K562 (cell line): ENCODE results near the gene SPDYE3. TPM values are rescaled to one million over a fixed set of nuclear protein-coding genes. Genes with fewer than 3 reads are reported as not detected.

ENCODE experiments used
- ATAC-seq: fragments of 200-7000 bp; cut with Tn5 transposase; 3 replicates; pipeline ENCODE4 v1.9.1; 2020; ENCODE audit warnings: moderate library complexity
- BruUV-seq: library from RNA; stranded (reverse); fragments of 400-500 nt; replicated peaks from 2 replicates; lab custom pipeline; 2021; lab: Mats Ljungman, UMichigan
- CTCF ChIA-PET: fragments of 300-600 bp; formaldehyde crosslinking; extraction: SDS; loops from one replicate; lab custom pipeline; 2021; ENCODE audit warnings: low intra/inter-chr PET ratio; lab: Yijun Ruan, JAX
- POLR2A ChIA-PET: fragments of 300-600, 350-650 bp; sonication (Branson Sonifier 250); formaldehyde crosslinking; extraction: SDS; loops from one replicate; lab custom pipeline; 2021; ENCODE audit warnings: antibody characterized with exemption, inconsistent platforms; lab: Yijun Ruan, JAX
- DNase-seq, 4 experiments: peaks; one replicate each; pipeline versions ENCODE4 v3.0.0 to v3.0.0-alpha.2; 2011 to 2018; ENCODE audit warnings: low spot score in 3 of 4, mixed read lengths in 3 of 4; ENCODE audit errors: extremely low read depth in 1 of 4
- FAIRE-seq: peaks from 2 replicates; lab custom pipeline; 2011; peaks lifted over from hg19 to GRCh38; lab: Jason Lieb, UNC
- H2AFZ ChIP-seq: 2 replicates; pipeline ENCODE4 v1.6.0; 2011; ENCODE audit warnings: low read depth, low read length, control low read depth, inconsistent platforms
- H3K27ac ChIP-seq: fragments of 200-600 bp; 3 replicates; pipeline ENCODE4 v1.8.0; 2011; ENCODE audit warnings: low read depth, mild to moderate bottlenecking, control low read depth, inconsistent platforms, low read length, moderate library complexity, mixed read lengths; ENCODE audit errors: extremely low read depth
- H3K27me3 ChIP-seq, 2 experiments: fragments of 300-600 bp in 1 of 2; 2 replicates in 1 of 2; 3 replicates in 1 of 2; pipeline versions ENCODE4 v1.6.0 to v1.8.0; 2011; ENCODE audit warnings: inconsistent platforms in 2 of 2, low read length in 2 of 2, mild to moderate bottlenecking in 1 of 2, mixed read lengths in 1 of 2, moderate library complexity in 1 of 2; ENCODE audit not compliant: control insufficient read depth in 2 of 2, insufficient read depth in 2 of 2
- H3K36me3 ChIP-seq: fragments of 300-600 bp; 3 replicates; pipeline ENCODE4 v1.8.0; 2011; ENCODE audit warnings: mild to moderate bottlenecking, low read length, inconsistent platforms; ENCODE audit not compliant: control insufficient read depth, insufficient read depth
- H3K4me1 ChIP-seq, 2 experiments: fragments of 200-600 bp in 1 of 2; replicated peaks in 1 of 2; 2 replicates in 1 of 2; 3 replicates in 1 of 2; pipeline versions ENCODE4 v1.5.1 to v1.8.0; 2011; ENCODE audit warnings: inconsistent platforms in 2 of 2, low read length in 2 of 2, mild to moderate bottlenecking in 1 of 2, mixed read lengths in 1 of 2, moderate library complexity in 1 of 2; ENCODE audit not compliant: control insufficient read depth in 2 of 2, insufficient read depth in 2 of 2
- H3K4me2 ChIP-seq: 2 replicates; pipeline ENCODE4 v1.6.1; 2011; ENCODE audit warnings: low read length, control low read depth, inconsistent platforms, mixed read lengths; ENCODE audit not compliant: insufficient read depth
- H3K4me3 ChIP-seq: fragments of 200-600 bp; sonication (generic), shearing (Covaris generic); 2 replicates; pipeline ENCODE4 v1.5.1; 2016; ENCODE audit warnings: control low read depth, inconsistent platforms
- H3K79me2 ChIP-seq: fragments of 200-600 bp; 3 replicates; pipeline ENCODE4 v1.8.0; 2011; ENCODE audit warnings: low read length, inconsistent platforms; ENCODE audit not compliant: control insufficient read depth, insufficient read depth
- H3K9ac ChIP-seq, 2 experiments: 2 replicates each; pipeline versions ENCODE4 v1.6.0 to v1.6.1; 2011; ENCODE audit warnings: low read depth in 2 of 2, low read length in 2 of 2, control low read depth in 1 of 2, inconsistent platforms in 1 of 2, mild to moderate bottlenecking in 1 of 2, mixed read lengths in 1 of 2; ENCODE audit not compliant: insufficient read depth in 1 of 2
- H3K9me1 ChIP-seq: one replicate; pipeline ENCODE4 v1.6.0; 2011; ENCODE audit warnings: inconsistent platforms, mild to moderate bottlenecking, low read length, moderate library complexity; ENCODE audit not compliant: control insufficient read depth, insufficient read depth
- H3K9me3 ChIP-seq: replicated peaks from 2 replicates; pipeline ENCODE4 v1.5.1; 2011; ENCODE audit warnings: low read depth, low read length, inconsistent platforms; ENCODE audit not compliant: control insufficient read depth, insufficient read depth
- H4K20me1 ChIP-seq: replicated peaks from 2 replicates; pipeline ENCODE4 v1.6.1; 2011; ENCODE audit warnings: low read length, inconsistent platforms, mixed read lengths; ENCODE audit not compliant: control insufficient read depth, insufficient read depth
- CEBPB ChIP-seq: fragments of 450-650 bp; IDR thresholded peaks from 2 replicates; pipeline ENCODE4 v1.6.1; 2016; ENCODE audit warnings: missing genetic modification characterization, missing compliant biosample characterization
- NR2C2 ChIP-seq, 2 experiments: fragments of 200-800 bp in 1 of 2; sonication (Bioruptor generic) in 1 of 2; sonication (generic) in 1 of 2; formaldehyde crosslinking in 1 of 2; IDR thresholded peaks; 2 replicates each; pipeline versions ENCODE4 v1.6.1 to v1.8.0; 2016 to 2022; ENCODE audit warnings: mild to moderate bottlenecking in 1 of 2, missing compliant biosample characterization in 1 of 2, missing genetic modification characterization in 1 of 2, missing genetic modification reagents in 1 of 2
- POLR2A ChIP-seq: fragments of 450-650 bp; conservative IDR thresholded peaks from 2 replicates; pipeline ENCODE4 v1.6.1; 2016
- POLR2G ChIP-seq: fragments of 200-400 bp; formaldehyde crosslinking; IDR thresholded peaks from 2 replicates; pipeline ENCODE4 v1.6.1; 2017; ENCODE audit warnings: low read depth, mild to moderate bottlenecking, antibody characterized with exemption, low read length, moderate library complexity
- RAD21 ChIP-seq, 2 experiments: fragments of 250-450 bp in 1 of 2; fragments of 450-650 bp in 1 of 2; sonication (Bioruptor Pico) in 1 of 2; formaldehyde crosslinking in 1 of 2; IDR thresholded peaks in 1 of 2; conservative IDR thresholded peaks in 1 of 2; 2 replicates each; pipeline versions ENCODE4 v1.4.0 to v1.8.0; 2020 to 2022; ENCODE audit warnings: mild to moderate bottlenecking in 2 of 2, moderate library complexity in 1 of 2
- RBM25 ChIP-seq: fragments of 200-400 bp; formaldehyde crosslinking; IDR thresholded peaks from 2 replicates; pipeline ENCODE4 v1.6.1; 2018; ENCODE audit warnings: low read length, low read depth, moderate library complexity; ENCODE audit not compliant: severe bottlenecking
- RBM39 ChIP-seq: fragments of 200-400 bp; formaldehyde crosslinking; optimal IDR thresholded peaks from 2 replicates; pipeline ENCODE3; 2018; ENCODE audit warnings: low read depth, low read length
- SUPT5H ChIP-seq: fragments of 450-650 bp; IDR thresholded peaks from 2 replicates; pipeline ENCODE4 v1.6.1; 2016
- YY1 ChIP-seq, 3 experiments: IDR thresholded peaks; 2 replicates each; pipeline ENCODE4 v1.6.1; 2011; ENCODE audit warnings: low read length in 2 of 3, mild to moderate bottlenecking in 2 of 3, moderate library complexity in 2 of 3, borderline replicate concordance in 1 of 3, control low read depth in 1 of 3, low read depth in 1 of 3; ENCODE audit not compliant: insufficient read depth in 3 of 3, insufficient replicate concordance in 2 of 3, control insufficient read depth in 1 of 3, insufficient read length in 1 of 3; ENCODE audit errors: extremely low read depth in 1 of 3
- WGBS: fragments of 100-300 bp; shearing (Covaris generic); methylation state at CpG from one replicate; pipeline ENCODE4 v1.1.6; 2016; ENCODE audit warnings: low coverage, mixed read lengths; ENCODE audit not compliant: insufficient coverage; ENCODE audit errors: missing lambda C conversion rate; 5-methylcytosine and 5-hydroxymethylcytosine counted together
- in situ Hi-C: fragments of 300-500 bp; cut with MboI; formaldehyde crosslinking; loops from 4 replicates; pipeline ENCODE4 v1.15.0; 2018; ENCODE audit warnings: inconsistent platforms, mixed read lengths
- intact Hi-C: fragments of 100-400 bp; cut with micrococcal nuclease; formaldehyde crosslinking; loops from 2 replicates; pipeline ENCODE4 v1.14.2; 2022
- polyA plus RNA-seq, 8 experiments: library from polyadenylated mRNA; depleted of rRNA in 4 of 8; stranded (reverse) in 5 of 8; unstranded in 3 of 8; fragments of >200 nt; fragmentation: Nextera tagmentation in 2 of 8; fragmentation: Illumina TruSeq in 1 of 8; extraction: Ambion mirVana in 2 of 8; extraction: Trizol in 1 of 8; gene quantifications; 2 replicates each; pipeline versions ENCODE4 v1.2.1 to v1.2.3, GENCODE V29; 2011 to 2014; ENCODE audit warnings: inconsistent platforms in 1 of 8, missing spikeins in 1 of 8
- total RNA-seq, 7 experiments: library from RNA; depleted of rRNA in 6 of 7; stranded (reverse); fragments of >200 nt in 6 of 7; fragmentation: Illumina TruSeq in 2 of 7; extraction: Trizol in 2 of 7; gene quantifications; 2 replicates each; pipeline versions ENCODE4 v1.2.1 to v1.2.3, GENCODE V29; 2011 to 2021; ENCODE audit warnings: low replicate concordance in 1 of 7
- TF ChIP-seq, protein P1 (sequence below): fragments of 200-800 bp; sonication (Bioruptor generic); IDR thresholded peaks from 2 replicates; pipeline ENCODE4 v1.6.1; 2017; ENCODE audit warnings: missing genetic modification characterization, missing compliant biosample characterization
- TF ChIP-seq, protein P2 (sequence below): fragments of 250-450 bp; sonication (Bioruptor Pico); IDR thresholded peaks from 2 replicates; pipeline ENCODE4 v1.8.0; 2022; ENCODE audit warnings: moderate library complexity, mild to moderate bottlenecking, inconsistent platforms

Gene SPDYE3
- total and polyA plus RNA-seq, 9 of the 15 experiments (the other 6 are each of a cell fraction or from before 2014, with no cell fraction given): 0.04 to 3.3 (median 1.2) TPM; not detected in 6

DNA sequence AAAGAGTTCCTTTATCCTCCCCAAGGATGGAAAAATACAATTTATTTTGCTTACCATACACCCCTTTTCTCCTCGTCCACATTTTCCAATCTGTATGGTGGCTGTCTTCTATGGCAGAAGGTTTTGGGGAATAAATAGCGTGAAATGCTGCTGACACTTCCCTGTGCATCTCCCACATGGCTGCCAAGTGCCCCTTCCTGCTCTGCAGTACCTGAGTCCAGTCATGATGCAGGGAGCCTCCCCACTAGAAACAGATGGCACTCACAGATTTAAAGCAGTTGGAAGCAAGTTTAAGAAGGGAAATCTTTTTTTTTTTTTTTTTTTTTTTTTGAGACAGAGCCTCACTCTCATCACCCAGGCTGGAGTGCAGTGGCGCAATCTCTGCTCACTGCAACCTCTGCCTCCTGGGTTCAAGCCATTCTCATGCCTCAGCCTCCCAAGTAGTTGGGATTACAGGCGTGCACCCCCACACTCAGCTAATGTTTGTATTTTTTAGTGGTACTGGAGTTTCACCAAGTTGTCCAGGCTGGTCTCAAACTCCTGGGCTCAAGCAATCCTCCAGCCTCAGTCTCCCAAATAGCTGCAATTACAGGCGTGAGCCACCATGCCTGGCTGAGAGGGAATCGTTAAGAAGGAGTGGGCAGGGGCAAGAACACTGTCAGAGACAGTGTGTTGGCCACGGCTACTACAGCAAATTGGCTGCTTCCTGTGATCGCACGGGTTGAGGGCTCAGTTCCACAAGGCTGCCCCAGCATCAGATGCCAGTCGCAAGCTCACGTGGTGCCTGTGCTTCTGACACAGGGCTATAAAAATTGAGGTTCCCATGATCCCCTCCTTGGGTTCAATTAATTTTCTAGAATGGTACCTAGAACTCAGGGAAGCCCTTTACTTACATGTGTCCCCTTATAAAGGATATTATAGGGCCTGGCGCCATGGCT lies 60.4 kb downstream of the SPDYE3 start:
- Histone ChIP-seq H3K4me1 (peaks cover 7 to 26% of the 10 kb centered on the region in 2 experiments; a peak in 4 of 5 replicates), H3K27me3 (no peaks in the 10 kb centered on the region), H3K79me2 (no peaks in the 10 kb centered on the region), H3K4me3 (no peak overlapping the region), H3K36me3 (peaks cover 27% of the 10 kb centered on the region), H3K9me1 (peaks cover 4% of the 10 kb centered on the region), H3K9ac (no peak overlapping the region), H3K9me3 (no peaks in the 10 kb centered on the region), H3K4me2 (no peak overlapping the region), H3K27ac (no peak overlapping the region), H4K20me1 (no peaks in the 10 kb centered on the region), H2AFZ (no peak overlapping the region)
- ATAC-seq (no peak), FAIRE-seq (no peak), DNase-seq (no peak)
- in situ Hi-C loops (no loop called here), intact Hi-C loops (no loop called here)
- TF ChIP-seq SUPT5H (peak; percentile 13; the same call in 1 of the 2 replicates), POLR2A (peak; percentile 21; the same call in 1 of the 2 replicates), YY1 (IDR thresholded peaks at IDR 0.05; ENCODE audit: borderline replicate concordance in 1 of 3, control insufficient read depth in 1 of 3, extremely low read depth in 1 of 3, insufficient read depth in 3 of 3, insufficient read length in 1 of 3, insufficient replicate concordance in 2 of 3, low read depth in 1 of 3, low read length in 2 of 3) (no peak), NR2C2 (CRISPR knock-in tag; IDR thresholded peaks at IDR 0.05) (no peak), NR2C2 (tag; IDR thresholded peaks at IDR 0.05) (no peak), POLR2G (peak; percentile 29; the same call in 1 of the 2 replicates), RAD21 (CRISPR knock-in tag; conservative IDR thresholded peaks at IDR 0.05 in 1 of 2, IDR thresholded peaks at IDR 0.05 in 1 of 2) (no peak), RBM25 (no peak), RBM39 (peak; percentile 17), CEBPB (0 out of 2 replicates have a peak, but pooled peaks have one; percentile 33)
- TF ChIP-seq, protein P1, sequence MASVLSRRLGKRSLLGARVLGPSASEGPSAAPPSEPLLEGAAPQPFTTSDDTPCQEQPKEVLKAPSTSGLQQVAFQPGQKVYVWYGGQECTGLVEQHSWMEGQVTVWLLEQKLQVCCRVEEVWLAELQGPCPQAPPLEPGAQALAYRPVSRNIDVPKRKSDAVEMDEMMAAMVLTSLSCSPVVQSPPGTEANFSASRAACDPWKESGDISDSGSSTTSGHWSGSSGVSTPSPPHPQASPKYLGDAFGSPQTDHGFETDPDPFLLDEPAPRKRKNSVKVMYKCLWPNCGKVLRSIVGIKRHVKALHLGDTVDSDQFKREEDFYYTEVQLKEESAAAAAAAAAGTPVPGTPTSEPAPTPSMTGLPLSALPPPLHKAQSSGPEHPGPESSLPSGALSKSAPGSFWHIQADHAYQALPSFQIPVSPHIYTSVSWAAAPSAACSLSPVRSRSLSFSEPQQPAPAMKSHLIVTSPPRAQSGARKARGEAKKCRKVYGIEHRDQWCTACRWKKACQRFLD: no peak
- TF ChIP-seq, protein P2, sequence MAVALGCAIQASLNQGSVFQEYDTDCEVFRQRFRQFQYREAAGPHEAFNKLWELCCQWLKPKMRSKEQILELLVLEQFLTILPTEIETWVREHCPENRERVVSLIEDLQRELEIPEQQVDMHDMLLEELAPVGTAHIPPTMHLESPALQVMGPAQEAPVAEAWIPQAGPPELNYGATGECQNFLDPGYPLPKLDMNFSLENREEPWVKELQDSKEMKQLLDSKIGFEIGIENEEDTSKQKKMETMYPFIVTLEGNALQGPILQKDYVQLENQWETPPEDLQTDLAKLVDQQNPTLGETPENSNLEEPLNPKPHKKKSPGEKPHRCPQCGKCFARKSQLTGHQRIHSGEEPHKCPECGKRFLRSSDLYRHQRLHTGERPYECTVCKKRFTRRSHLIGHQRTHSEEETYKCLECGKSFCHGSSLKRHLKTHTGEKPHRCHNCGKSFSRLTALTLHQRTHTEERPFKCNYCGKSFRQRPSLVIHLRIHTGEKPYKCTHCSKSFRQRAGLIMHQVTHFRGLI (CRISPR knock-in tag): no peak
- no TSS peak for BruUV-seq
- CTCF ChIA-PET: no interaction called here
- WGBS: 87% methylated on average over 12 of the region's 12 CpGs
- POLR2A ChIA-PET: interaction anchor here (0.6 to 1.8 kb wide), 6 partner anchors 9 to 316 kb away, joined by 3 to 7 read pairs (median 3); no protein-coding TSS in a partner anchor
